Caco-2 (cell line): ENCODE results near the gene SLC52A3. TPM values are rescaled to one million over a fixed set of nuclear protein-coding genes. Genes with fewer than 3 reads are reported as not detected.

ENCODE experiments used
- BruUV-seq: library from RNA; stranded (reverse); fragments of 400-500 nt; replicated peaks from 2 replicates; lab custom pipeline; 2021; lab: Mats Ljungman, UMichigan
- CTCF ChIA-PET: fragments of 300-600 bp; sonication (Branson Sonifier 250); formaldehyde crosslinking; loops from one replicate; lab custom pipeline; 2022; ENCODE audit warnings: antibody characterized with exemption; lab: Charles Lee
- POLR2A ChIA-PET: fragments of 300-600 bp; sonication (Branson Sonifier 250); formaldehyde crosslinking; loops from one replicate; lab custom pipeline; 2022; ENCODE audit warnings: antibody characterized with exemption; lab: Charles Lee
- DNase-seq, 2 experiments: peaks; one replicate each; pipeline versions ENCODE4 v3.0.0 to v3.0.0-alpha.2; 2020 to 2022
- H3K27me3 ChIP-seq: replicated peaks from 2 replicates; pipeline ENCODE4 v1.6.0; 2011; ENCODE audit warnings: low read length; ENCODE audit not compliant: control insufficient read depth, insufficient read depth
- H3K36me3 ChIP-seq: 2 replicates; pipeline ENCODE4 v1.5.1; 2011; ENCODE audit warnings: low read length; ENCODE audit not compliant: control insufficient read depth, insufficient read depth
- H3K4me1 ChIP-seq: fragments of 250-450 bp; sonication (Bioruptor Pico); 2 replicates; pipeline ENCODE4 v1.5.1; 2020; ENCODE audit warnings: mild to moderate bottlenecking
- H3K4me3 ChIP-seq: 2 replicates; pipeline ENCODE4 v1.5.1; 2011; ENCODE audit warnings: low read depth, mild to moderate bottlenecking, control low read depth, low read length
- H3K9me3 ChIP-seq: fragments of 250-450 bp; sonication (Bioruptor Pico); 2 replicates; pipeline ENCODE4 v1.5.1; 2020; ENCODE audit warnings: mild to moderate bottlenecking, moderate library complexity
- H3K27ac Mint-ChIP-seq: one replicate; pipeline ENCODE4 v1.8.0; 2022; ENCODE audit warnings: mixed read lengths; ENCODE audit not compliant: unreplicated experiment
- H3K27me3 Mint-ChIP-seq: one replicate; pipeline ENCODE4 v1.8.0; 2022; ENCODE audit warnings: mixed read lengths; ENCODE audit not compliant: insufficient read depth, unreplicated experiment
- H3K36me3 Mint-ChIP-seq: one replicate; pipeline ENCODE4 v1.8.0; 2022; ENCODE audit warnings: mild to moderate bottlenecking, mixed read lengths; ENCODE audit not compliant: insufficient read depth, unreplicated experiment
- H3K4me1 Mint-ChIP-seq: one replicate; pipeline ENCODE4 v1.8.0; 2022; ENCODE audit warnings: low read depth, mixed read lengths; ENCODE audit not compliant: unreplicated experiment
- H3K4me3 Mint-ChIP-seq: one replicate; pipeline ENCODE4 v1.8.0; 2022; ENCODE audit warnings: mild to moderate bottlenecking, moderate library complexity, mixed read lengths; ENCODE audit not compliant: unreplicated experiment
- H3K9me3 Mint-ChIP-seq: one replicate; pipeline ENCODE4 v1.8.0; 2022; ENCODE audit warnings: mixed read lengths; ENCODE audit not compliant: unreplicated experiment
- CTCF ChIP-seq, 2 experiments: fragments of 200-600 bp in 1 of 2; IDR thresholded peaks; 1 replicate in 1 of 2; 2 replicates in 1 of 2; pipeline versions ENCODE4 v1.5.1 to v1.8.0; 2011 to 2022; ENCODE audit warnings: antibody characterized with exemption in 1 of 2, control low read depth in 1 of 2, inconsistent platforms in 1 of 2, low read depth in 1 of 2, low read length in 1 of 2, mild to moderate bottlenecking in 1 of 2, moderate library complexity in 1 of 2; ENCODE audit not compliant: insufficient read depth in 1 of 2, severe bottlenecking in 1 of 2, unreplicated experiment in 1 of 2
- intact Hi-C: fragments of 100-400 bp; cut with micrococcal nuclease; formaldehyde crosslinking; loops from one replicate; pipeline ENCODE4 v1.10.0; 2022; ENCODE audit not compliant: unreplicated experiment
- total RNA-seq: library from RNA; stranded (reverse); gene quantifications from 2 replicates; pipeline ENCODE4 v1.2.3, GENCODE V29; 2022

Gene SLC52A3
- total RNA-seq, 1 experiment from 2014 or later = 0.50 TPM

GRCh38 chr20:774660-775057, 6.4 kb upstream of the SLC52A3 start:
- Mint-ChIP-seq H3K36me3 (peaks cover 4% of the 10 kb centered on the region), H3K4me3 (no peak overlapping the region), H3K27ac (no peak overlapping the region), H3K27me3 (peaks cover 4% of the 10 kb centered on the region), H3K4me1 (peaks cover 14% of the 10 kb centered on the region), H3K9me3 (no peaks in the 10 kb centered on the region)
- Histone ChIP-seq H3K27me3 (no peaks in the 10 kb centered on the region), H3K9me3 (no peaks in the 10 kb centered on the region), H3K4me3 (no peak overlapping the region), H3K36me3 (no peaks in the 10 kb centered on the region), H3K4me1 (peaks cover 11% of the 10 kb centered on the region; the same call in 1 of the 2 replicates)
- intact Hi-C loops = no loop called here
- DNase-seq = no peak
- no peak for TF ChIP-seq CTCF (IDR thresholded peaks at IDR 0.05; ENCODE audit: insufficient read depth in 1 of 2, low read depth in 1 of 2, low read length in 1 of 2, severe bottlenecking in 1 of 2, unreplicated experiment in 1 of 2)
- ChIA-PET POLR2A (no interaction called here), CTCF (interaction anchor here (1.3 kb wide), 1 partner anchor 36 kb away, joined by 3 read pairs; no protein-coding TSS in a partner anchor)
- BruUV-seq = no TSS peak

GRCh38 chr20:774016-774659, 5.8 kb upstream of the SLC52A3 start:
- no peaks in the 10 kb centered on the region for H3K27me3 ChIP-seq
- peaks cover 11% of the 10 kb centered on the region; the same call in 1 of the 2 replicates for H3K4me1 ChIP-seq
- Mint-ChIP-seq H3K27ac (no peak overlapping the region), H3K4me3 (no peak overlapping the region), H3K4me1 (peaks cover 14% of the 10 kb centered on the region), H3K36me3 (peaks cover 4% of the 10 kb centered on the region), H3K9me3 (no peaks in the 10 kb centered on the region), H3K27me3 (peaks cover 4% of the 10 kb centered on the region)
- intact Hi-C loops = no loop called here
- no peak for DNase-seq
- no peaks in the 10 kb centered on the region for H3K9me3 ChIP-seq
- POLR2A ChIA-PET = no interaction called here
- TF ChIP-seq CTCF (IDR thresholded peaks at IDR 0.05; ENCODE audit: insufficient read depth in 1 of 2, low read depth in 1 of 2, low read length in 1 of 2, severe bottlenecking in 1 of 2, unreplicated experiment in 1 of 2) = no peak
- no TSS peak for BruUV-seq
- CTCF ChIA-PET = interaction anchor here (1.2 kb wide), 1 partner anchor 35 kb away, joined by 3 read pairs; no protein-coding TSS in a partner anchor
- H3K4me3 ChIP-seq = no peak overlapping the region
- H3K36me3 ChIP-seq = no peaks in the 10 kb centered on the region

DNA sequence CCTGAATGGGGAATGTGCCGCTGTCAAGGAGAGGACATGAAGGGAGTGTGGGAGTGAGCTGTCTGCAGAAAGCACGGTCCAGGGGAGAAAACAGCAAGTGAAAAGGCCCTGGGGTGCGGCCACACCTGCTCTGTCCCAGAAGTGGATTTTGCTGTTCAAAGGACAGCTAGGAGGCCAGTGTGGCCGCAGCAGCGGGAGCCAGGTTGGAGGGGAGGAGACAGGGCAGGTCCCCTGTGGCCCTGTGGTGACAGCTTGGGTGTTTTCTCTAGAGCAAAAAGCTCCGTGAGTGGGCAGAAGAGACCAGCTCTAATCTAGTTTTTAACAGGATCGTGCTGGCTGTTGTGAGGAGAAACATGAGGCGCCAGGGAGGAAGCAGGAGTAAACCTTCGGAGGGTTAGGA, 4.5 kb upstream of the SLC52A3 start:
- no peaks in the 10 kb centered on the region for H3K9me3 Mint-ChIP-seq
- DNase-seq = no peak
- POLR2A ChIA-PET = no interaction called here
- peaks cover 4% of the 10 kb centered on the region for H3K27me3 Mint-ChIP-seq
- no peak overlapping the region for H3K4me3 Mint-ChIP-seq
- intact Hi-C loops = no loop called here
- H3K27me3 ChIP-seq = no peaks in the 10 kb centered on the region
- no peaks in the 10 kb centered on the region for H3K9me3 ChIP-seq
- H3K4me1 Mint-ChIP-seq = peaks cover 14% of the 10 kb centered on the region
- H3K27ac Mint-ChIP-seq = no peak overlapping the region
- H3K4me3 ChIP-seq = no peak overlapping the region
- no TSS peak for BruUV-seq
- no peaks in the 10 kb centered on the region for H3K36me3 ChIP-seq
- CTCF ChIA-PET = interaction anchor here (0.7 to 1.2 kb wide), 3 partner anchors 22 to 180 kb away, joined by 3 to 4 read pairs (median 3); no protein-coding TSS in a partner anchor
- no peak for TF ChIP-seq CTCF (IDR thresholded peaks at IDR 0.05; ENCODE audit: insufficient read depth in 1 of 2, low read depth in 1 of 2, low read length in 1 of 2, severe bottlenecking in 1 of 2, unreplicated experiment in 1 of 2)
- peaks cover 11% of the 10 kb centered on the region; the same call in 1 of the 2 replicates for H3K4me1 ChIP-seq
- peaks cover 4% of the 10 kb centered on the region for H3K36me3 Mint-ChIP-seq
